ENCODE measurements around the gene ZBTB46. TPM values are rescaled to one million over a fixed set of nuclear protein-coding genes. Genes with fewer than 3 reads are reported as not detected.
A peak's percentile ranks its signal among the peaks of the same experiment; 100 is the strongest.

The ZBTB46 gene
- total RNA-seq, 1 experiment from 2014 or later = 10.7 TPM

GRCh38 chr20:63735859-63736718 lies 95.0 kb downstream of the ZBTB46 start, which contains the start of gene LIME1:
LIME1 (plus strand) TSS chr20:63736664; CDS start chr20:63737550, 886 bp downstream.
- ChIA-PET POLR2A (interaction anchor here (1.0 kb wide), 1 partner anchor 30 kb away, joined by 4 read pairs; no protein-coding TSS in a partner anchor), CTCF (interaction anchor here (0.6 to 1.6 kb wide), 2 partner anchors 13 to 198 kb away, joined by 3 read pairs; no protein-coding TSS in a partner anchor), RAD21 (ENCODE audit: low non-redundant PET in 1 of 2, low total read pairs in 2 of 2, uncharacterized antibody in 2 of 2, unreplicated experiment in 2 of 2) (interaction anchor here (0.6 to 0.7 kb wide), 3 partner anchors 160 to 220 kb away, joined by 3 read pairs; partner anchors contain the start of gene UCKL1 (in 1 of the 2))
- Histone ChIP-seq H3K4me2 (ENCODE audit: low read length) (peak within 1 kb of the TSS; percentile 66), H4K20me1 (ENCODE audit: insufficient read depth) (no peaks in the 10 kb centered on the region), H3K9ac (ENCODE audit: low read length) (peak within 1 kb of the TSS; percentile 56), H3K4me1 (ENCODE audit: control insufficient read depth in 1 of 2, insufficient read depth in 2 of 2, low read length in 2 of 2) (peaks cover 13 to 40% of the 10 kb centered on the region in 2 experiments; a peak in 3 of 4 replicates), H3K9me3 (ENCODE audit: control insufficient read depth in 1 of 2, insufficient read depth in 1 of 2, low read depth in 1 of 2, low read length in 2 of 2) (no peaks in the 10 kb centered on the region), H3K27ac (ENCODE audit: low read depth, low read length) (peak within 1 kb of the TSS; percentile 84), H3K27me3 (ENCODE audit: insufficient read depth, low read length) (no peaks in the 10 kb centered on the region), H3K79me2 (ENCODE audit: insufficient read depth, low read length) (peaks cover 32% of the 10 kb centered on the region; the same call in 1 of the 2 replicates), H2AFZ (ENCODE audit: low read depth, low read length, poor library complexity, severe bottlenecking) (no peak within 1 kb of the TSS), H3K9me2 (ENCODE audit: insufficient read depth) (no peaks in the 10 kb centered on the region), H3K36me3 (ENCODE audit: control insufficient read depth in 1 of 2, insufficient read depth in 2 of 2, low read length in 2 of 2) (peaks cover 0 to 9% of the 10 kb centered on the region in 2 experiments; a peak in 2 of 4 replicates), H3K4me3 (replicated peaks in 1 of 2; ENCODE audit: low read depth in 1 of 2, low read length in 2 of 2) (peak within 1 kb of the TSS; percentile 42 to 52)
- intact Hi-C loops (cut with micrococcal nuclease) = loop anchor here (10.0 kb wide), 1 partner anchor 129 kb away; the partner anchor contains the start of genes ABHD16B and TPD52L2
- TF ChIP-seq MAX (IDR thresholded peaks at IDR 0.05) (peak; percentile 89), SIN3A (IDR thresholded peaks at IDR 0.05; ENCODE audit: low read depth) (0 out of 2 replicates have a peak, but pooled peaks have one; percentile 27), SP1 (IDR thresholded peaks at IDR 0.05; ENCODE audit: low read depth) (no peak)
- DNase-seq (ENCODE audit: low read depth, low spot score) = no peak
- peak; percentile 6; the same call in 1 of the 2 replicates for ATAC-seq
- no TSS peak for BruUV-seq (replicated peaks)

- Histone ChIP-seq H3K79me2 (ENCODE audit: insufficient read depth, low read length) (peaks cover 35% of the 10 kb centered on the region; the same call in 1 of the 2 replicates), H3K9ac (ENCODE audit: low read length) (no peak overlapping the region), H3K4me3 (replicated peaks in 1 of 2; ENCODE audit: low read depth in 1 of 2, low read length in 2 of 2) (no peak overlapping the region), H3K36me3 (ENCODE audit: control insufficient read depth in 1 of 2, insufficient read depth in 2 of 2, low read length in 2 of 2) (peaks cover 0 to 9% of the 10 kb centered on the region in 2 experiments; a peak in 2 of 4 replicates), H3K4me1 (ENCODE audit: control insufficient read depth in 1 of 2, insufficient read depth in 2 of 2, low read length in 2 of 2) (peaks cover 13 to 37% of the 10 kb centered on the region in 2 experiments; a peak in 3 of 4 replicates), H3K9me3 (ENCODE audit: control insufficient read depth in 1 of 2, insufficient read depth in 1 of 2, low read depth in 1 of 2, low read length in 2 of 2) (no peaks in the 10 kb centered on the region), H3K9me2 (ENCODE audit: insufficient read depth) (no peaks in the 10 kb centered on the region), H2AFZ (ENCODE audit: low read depth, low read length, poor library complexity, severe bottlenecking) (no peak overlapping the region), H3K27ac (ENCODE audit: low read depth, low read length) (peak overlapping the region; percentile 84; the same call in 1 of the 2 replicates), H4K20me1 (ENCODE audit: insufficient read depth) (no peaks in the 10 kb centered on the region), H3K4me2 (ENCODE audit: low read length) (no peak overlapping the region), H3K27me3 (ENCODE audit: insufficient read depth, low read length) (no peaks in the 10 kb centered on the region)
- ATAC-seq = no peak
- TF ChIP-seq CBX3 (IDR thresholded peaks at IDR 0.05; ENCODE audit: low read depth) = no peak
- no peak for TF ChIP-seq ZBTB33 (IDR thresholded peaks at IDR 0.05; ENCODE audit: extremely low read depth, insufficient replicate concordance, low read length)
- no peak for TF ChIP-seq FOSL1 (IDR thresholded peaks at IDR 0.05; ENCODE audit: low read depth)
- no peak for TF ChIP-seq ZFX (IDR thresholded peaks at IDR 0.05)
- no peak for TF ChIP-seq CEBPB (IDR thresholded peaks at IDR 0.05; ENCODE audit: low read depth)
- no peak for TF ChIP-seq JUND (IDR thresholded peaks at IDR 0.05)
- no peak for TF ChIP-seq EZH2 (IDR thresholded peaks at IDR 0.05)
- no peak for TF ChIP-seq ELF1 (IDR thresholded peaks at IDR 0.05; ENCODE audit: borderline replicate concordance, low read depth)
- TF ChIP-seq TCF7L2 (IDR thresholded peaks at IDR 0.05; ENCODE audit: borderline replicate concordance, extremely low read depth, insufficient read depth, insufficient read length) = no peak
- TF ChIP-seq YY1 (IDR thresholded peaks at IDR 0.05; ENCODE audit: extremely low read depth, insufficient replicate concordance, low read depth, low read length) = no peak
- TF ChIP-seq EZH2phosphoT487 (IDR thresholded peaks at IDR 0.05; ENCODE audit: borderline replicate concordance) = no peak
- RAD21 ChIA-PET (ENCODE audit: low non-redundant PET in 1 of 2, low total read pairs in 2 of 2, uncharacterized antibody in 2 of 2, unreplicated experiment in 2 of 2) = no interaction called here
- DNase-seq (ENCODE audit: low read depth, low spot score) = no peak
- TSS peak; percentile 37 for BruUV-seq (replicated peaks)
- intact Hi-C loops (cut with micrococcal nuclease) = loop anchor here (10.0 kb wide), 1 partner anchor 130 kb away; the partner anchor contains the start of genes ABHD16B and TPD52L2
- CTCF ChIA-PET = interaction anchor here (0.6 to 1.6 kb wide), 2 partner anchors 12 to 197 kb away, joined by 3 read pairs; no protein-coding TSS in a partner anchor
- POLR2A ChIA-PET = no interaction called here
Measured at GRCh38 chr20:63734946-63735858, 95.9 kb downstream of the ZBTB46 start.

Data from HCT116 (cell line).